DMS114 treated with DMSO at 0.1 percent for 48 hours (cell line): Measurements from ENCODE around the gene JPH2.

ENCODE experiments used
- DNase-seq: peaks from one replicate; lab custom pipeline; 2025; ENCODE audit not compliant: unreplicated experiment; lab: John Stamatoyannopoulos, UW

JPH2 gene

GRCh38 chr20:44104798-44105517 is 82.0 kb downstream of the JPH2 start:
- no peak for DNase-seq

GRCh38 chr20:44102582-44102981 is 84.4 kb downstream of the JPH2 start:
- no peak for DNase-seq

DNA sequence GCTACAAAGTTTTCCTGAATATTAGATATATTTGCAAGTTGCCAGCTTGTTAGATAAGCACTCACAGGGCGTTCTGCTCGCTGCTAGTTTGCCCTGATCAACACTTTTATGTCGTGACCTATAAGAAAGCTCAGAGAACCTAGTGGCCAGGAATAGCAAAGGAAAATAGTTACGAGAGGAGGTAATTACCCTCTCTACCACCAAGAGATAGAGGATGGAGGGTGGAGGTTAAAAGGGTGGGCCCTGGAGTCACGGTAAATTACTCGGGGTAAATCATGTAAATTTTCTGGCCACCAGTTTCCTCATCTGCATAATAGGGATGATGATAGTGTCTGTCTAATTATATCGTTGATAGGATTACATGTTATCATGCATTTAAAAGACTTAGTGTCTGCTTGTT is 87.2 kb downstream of the JPH2 start:
- DNase-seq, result no peak

- no peak for DNase-seq
Measured at GRCh38 chr20:44098657-44099056, 88.3 kb downstream of the JPH2 start.

- no peak for DNase-seq
Measured at GRCh38 chr20:44098256-44098630, 88.7 kb downstream of the JPH2 start.

GRCh38 chr20:44097521-44098255 is 89.3 kb downstream of the JPH2 start:
- no peak for DNase-seq

GRCh38 chr20:44095831-44096230 is 91.2 kb downstream of the JPH2 start:
- DNase-seq, result no peak

- no peak for DNase-seq
Measured at GRCh38 chr20:44093249-44093582, 93.8 kb downstream of the JPH2 start.

- DNase-seq, result no peak
Measured at GRCh38 chr20:44092551-44093248, 94.3 kb downstream of the JPH2 start.

- DNase-seq, result no peak
Measured at GRCh38 chr20:44091026-44091425, 96.0 kb downstream of the JPH2 start.

DNA sequence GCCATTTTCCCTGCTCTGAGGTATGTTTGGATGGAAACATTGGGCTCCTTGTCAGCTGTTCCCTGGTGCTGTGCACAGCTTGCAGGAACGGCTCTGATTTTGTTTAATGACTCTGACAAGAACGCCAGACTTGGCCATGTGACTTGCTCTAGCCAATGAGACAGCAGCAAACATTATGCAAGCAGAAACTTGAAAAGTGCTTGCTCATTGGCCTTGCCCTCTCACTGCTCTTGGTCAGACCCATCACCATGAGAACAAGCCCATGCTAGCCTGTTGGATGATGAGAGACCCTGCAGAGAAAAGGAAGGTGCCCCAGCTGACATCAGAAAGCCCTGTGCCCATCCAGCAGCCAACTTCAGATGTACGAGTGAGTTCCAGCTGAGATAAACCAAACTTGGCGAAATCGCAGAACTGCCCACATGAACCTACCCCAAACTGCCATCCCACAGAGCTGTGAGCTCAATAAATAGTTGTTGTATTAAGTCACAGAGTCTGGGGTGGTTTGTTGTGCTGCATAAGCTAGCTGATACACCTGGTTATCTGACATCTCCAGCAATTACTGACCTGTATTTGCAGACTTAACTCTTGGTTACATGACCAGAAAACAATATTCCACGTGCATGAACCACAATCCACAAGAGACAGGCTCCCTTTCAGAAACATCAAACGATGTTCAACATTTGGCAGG is 96.9 kb downstream of the JPH2 start:
- DNase-seq, result no peak

GRCh38 chr20:44087857-44088120 is 99.2 kb downstream of the JPH2 start:
- DNase-seq, result no peak

DNA sequence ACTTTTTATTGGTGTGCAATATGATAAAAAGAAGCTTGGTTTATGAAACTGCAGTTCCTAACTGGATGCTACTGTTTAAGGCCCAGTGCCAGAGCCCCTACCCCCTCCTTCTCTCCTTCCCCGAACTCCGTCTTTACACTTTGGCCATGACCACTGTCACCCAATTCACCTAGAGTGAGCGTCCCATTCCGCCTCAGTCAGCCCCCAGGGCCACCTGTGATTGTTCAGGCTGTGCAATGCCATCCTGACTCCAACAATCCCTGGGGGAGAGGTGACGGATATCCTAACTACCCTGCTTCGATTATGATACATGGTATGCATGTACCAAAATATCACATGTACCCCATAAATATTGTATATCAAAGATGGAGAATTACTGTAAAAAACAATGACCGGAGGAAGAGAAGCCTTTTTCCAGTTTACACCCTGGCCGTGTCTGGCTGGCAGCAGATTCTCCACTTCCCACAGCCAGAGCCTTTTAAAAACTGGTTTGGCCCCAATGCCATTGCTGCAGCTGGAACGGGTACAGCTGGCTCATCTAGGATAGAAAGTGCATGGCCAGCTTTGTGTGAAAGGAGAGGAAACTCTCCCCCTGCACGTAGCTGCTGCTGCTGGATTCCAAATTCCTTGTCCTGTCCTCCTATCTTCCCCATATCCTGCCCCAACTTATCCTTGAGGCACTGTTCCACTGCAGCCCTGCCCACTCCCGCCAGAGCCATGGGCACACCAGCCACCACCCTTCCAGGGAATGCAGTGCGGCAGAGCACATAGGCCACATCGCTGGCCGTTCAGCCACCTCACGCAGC is 99.7 kb downstream of the JPH2 start:
- no peak for DNase-seq

GRCh38 chr20:44085616-44086434 is 101.2 kb downstream of the JPH2 start:
- DNase-seq, result no peak

DNA sequence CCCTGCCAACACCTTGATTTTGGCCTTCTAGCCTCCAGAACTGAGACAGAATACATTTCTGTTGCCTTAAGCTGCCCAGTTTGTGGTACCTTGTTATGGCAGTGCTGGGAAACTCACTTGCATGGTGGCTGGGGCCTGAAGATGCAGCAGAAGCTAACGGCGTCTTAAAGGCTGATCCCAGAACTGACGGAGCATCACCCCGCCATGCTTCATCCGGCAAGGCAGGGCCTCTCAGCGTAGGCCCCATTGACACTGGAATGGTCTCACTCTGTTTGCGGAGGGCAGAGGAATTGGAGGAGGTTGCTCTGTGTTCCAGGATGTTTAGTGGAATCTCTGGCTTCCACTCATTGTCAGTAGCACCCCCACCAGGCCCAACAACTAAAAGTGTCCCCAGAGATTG is 102.1 kb downstream of the JPH2 start:
- no peak for DNase-seq

- DNase-seq, result no peak
Measured at GRCh38 chr20:44084439-44084838, 102.5 kb downstream of the JPH2 start.

GRCh38 chr20:44083220-44083933 is 103.6 kb downstream of the JPH2 start:
- no peak for DNase-seq

GRCh38 chr20:44081888-44082287 is 105.1 kb downstream of the JPH2 start:
- no peak for DNase-seq

- DNase-seq, result no peak
Measured at GRCh38 chr20:44081476-44081875, 105.5 kb downstream of the JPH2 start.
